ENCODE results near the gene SLC8A2.

The SLC8A2 gene

GRCh38 chr19:47456721-47457474, 14.8 kb downstream of the SLC8A2 start:
- no peak for DNase-seq

- DNase-seq, result no peak
Measured at GRCh38 chr19:47450478-47450877, 21.2 kb downstream of the SLC8A2 start.

GRCh38 chr19:47448360-47448727, 23.3 kb downstream of the SLC8A2 start:
- no peak for DNase-seq

GRCh38 chr19:47447470-47448359, 24.0 kb downstream of the SLC8A2 start:
- peak; percentile 58 for DNase-seq

GRCh38 chr19:47446534-47447469, 24.9 kb downstream of the SLC8A2 start:
- DNase-seq, result peak; percentile 45

GRCh38 chr19:47445937-47446402, 25.7 kb downstream of the SLC8A2 start:
- peak; percentile 5 for DNase-seq

GRCh38 chr19:47445527-47445926, 26.2 kb downstream of the SLC8A2 start:
- no peak for DNase-seq

- DNase-seq, result no peak
Measured at GRCh38 chr19:47444388-47444821, 27.3 kb downstream of the SLC8A2 start.

GRCh38 chr19:47443331-47443730, 28.4 kb downstream of the SLC8A2 start:
- DNase-seq, result no peak

GRCh38 chr19:47438793-47439220, 32.9 kb downstream of the SLC8A2 start:
- peak; percentile 10 for DNase-seq

- no peak for DNase-seq
Measured at GRCh38 chr19:47437500-47437899, 34.2 kb downstream of the SLC8A2 start.

GRCh38 chr19:47436712-47437401, 34.8 kb downstream of the SLC8A2 start:
- peak; percentile 75 for DNase-seq

- no peak for DNase-seq
Measured at GRCh38 chr19:47435883-47436417, 35.7 kb downstream of the SLC8A2 start.

- no peak for DNase-seq
Measured at GRCh38 chr19:47435196-47435595, 36.5 kb downstream of the SLC8A2 start.

GRCh38 chr19:47434088-47434487, 37.6 kb downstream of the SLC8A2 start:
- no peak for DNase-seq

- no peak for DNase-seq
Measured at GRCh38 chr19:47433121-47433520, 38.6 kb downstream of the SLC8A2 start.

GRCh38 chr19:47432499-47432898, 39.2 kb downstream of the SLC8A2 start:
- no peak for DNase-seq

- no peak for DNase-seq
Measured at GRCh38 chr19:47432091-47432490, 39.6 kb downstream of the SLC8A2 start.

GRCh38 chr19:47430041-47430802, 41.5 kb downstream of the SLC8A2 start:
- DNase-seq, result peak; percentile 64

GRCh38 chr19:47429140-47429793, 42.4 kb downstream of the SLC8A2 start:
- DNase-seq, result no peak

Data from NCI-H774 (cell line).